Liver (tissue), 9 donors: ENCODE results near the gene FHDC1. TPM values are rescaled to one million over a fixed set of nuclear protein-coding genes. Genes with fewer than 3 reads are reported as not detected.

Source experiments
- DNase-seq: peaks from one replicate; pipeline ENCODE4 v3.0.0-alpha.2; 2017; ENCODE audit warnings: low spot score
- H3K27ac ChIP-seq, 2 donors: one replicate each; pipeline ENCODE4 v1.7.0; 2013; ENCODE audit warnings: inconsistent platforms in 2 of 2, low read length in 2 of 2, control low read depth in 1 of 2, low read depth in 1 of 2, mild to moderate bottlenecking in 1 of 2
- H3K27me3 ChIP-seq, 4 donors: one replicate each; pipeline versions ENCODE4 v1.6.1 to v1.7.0; 2013; ENCODE audit warnings: low read length in 3 of 4, inconsistent platforms in 1 of 4, mild to moderate bottlenecking in 1 of 4, moderate library complexity in 1 of 4; ENCODE audit not compliant: control insufficient read depth in 4 of 4, insufficient read depth in 4 of 4
- H3K36me3 ChIP-seq, 4 donors: one replicate each; pipeline versions ENCODE4 v1.6.1 to v1.7.0; 2013; ENCODE audit warnings: low read length in 3 of 4, mild to moderate bottlenecking in 3 of 4, low read depth in 1 of 4, moderate library complexity in 1 of 4; ENCODE audit not compliant: control insufficient read depth in 4 of 4, insufficient read depth in 3 of 4
- H3K4me1 ChIP-seq, 4 donors: one replicate each; pipeline versions ENCODE4 v1.6.1 to v1.7.0; 2013; ENCODE audit warnings: low read length in 3 of 4, mild to moderate bottlenecking in 3 of 4, moderate library complexity in 1 of 4; ENCODE audit not compliant: control insufficient read depth in 4 of 4, insufficient read depth in 4 of 4
- H3K4me3 ChIP-seq, 3 donors: one replicate each; pipeline versions ENCODE4 v1.6.1 to v1.7.0; 2013; ENCODE audit warnings: low read length in 3 of 3, control low read depth in 1 of 3, low read depth in 1 of 3, mild to moderate bottlenecking in 1 of 3
- H3K9ac ChIP-seq, 2 donors: one replicate each; pipeline ENCODE4 v1.7.0; 2013; ENCODE audit warnings: low read length in 2 of 2, mild to moderate bottlenecking in 2 of 2, moderate library complexity in 2 of 2, control low read depth in 1 of 2, low read depth in 1 of 2
- H3K9me3 ChIP-seq, 4 donors: one replicate each; pipeline versions ENCODE4 v1.6.1 to v1.7.0; 2013; ENCODE audit warnings: low read length in 3 of 4; ENCODE audit not compliant: control insufficient read depth in 4 of 4
- EGR1 ChIP-seq, 2 donors: IDR thresholded peaks; 2 replicates each; pipeline ENCODE4 v1.6.1; 2016 to 2018; ENCODE audit warnings: antibody characterized with exemption in 2 of 2, low read depth in 2 of 2
- FOXA1 ChIP-seq: IDR thresholded peaks from 2 replicates; pipeline ENCODE4 v1.6.1; 2016; ENCODE audit warnings: antibody characterized with exemption
- FOXA2 ChIP-seq: IDR thresholded peaks from 2 replicates; pipeline ENCODE4 v1.6.1; 2016; ENCODE audit warnings: antibody characterized with exemption
- GABPA ChIP-seq, 2 donors: IDR thresholded peaks in 1 of 2; conservative IDR thresholded peaks in 1 of 2; 2 replicates each; pipeline ENCODE4 v1.6.1; 2016; ENCODE audit warnings: antibody characterized with exemption in 2 of 2, mild to moderate bottlenecking in 1 of 2, moderate library complexity in 1 of 2
- HNF4A ChIP-seq, 2 donors: conservative IDR thresholded peaks; 2 replicates each; pipeline ENCODE4 v1.6.1; 2016; ENCODE audit warnings: antibody characterized with exemption in 2 of 2, mild to moderate bottlenecking in 2 of 2
- HNF4G ChIP-seq: IDR thresholded peaks from 2 replicates; pipeline ENCODE4 v1.6.1; 2016; ENCODE audit warnings: antibody characterized with exemption
- JUND ChIP-seq, 2 donors: IDR thresholded peaks; 2 replicates each; pipeline ENCODE4 v1.6.1; 2016; ENCODE audit warnings: antibody characterized with exemption in 2 of 2
- NR2F2 ChIP-seq: IDR thresholded peaks from 2 replicates; pipeline ENCODE4 v1.6.1; 2016; ENCODE audit warnings: antibody characterized with exemption
- RAD21 ChIP-seq, 2 donors: IDR thresholded peaks; 2 replicates each; pipeline ENCODE4 v1.6.1; 2016; ENCODE audit warnings: antibody characterized with exemption in 2 of 2, mild to moderate bottlenecking in 2 of 2
- REST ChIP-seq: IDR thresholded peaks from 2 replicates; pipeline ENCODE4 v1.6.1; 2016; ENCODE audit warnings: antibody characterized with exemption, mild to moderate bottlenecking
- RXRA ChIP-seq, 2 donors: IDR thresholded peaks; 2 replicates each; pipeline ENCODE4 v1.6.1; 2017 to 2018; ENCODE audit warnings: antibody characterized with exemption in 2 of 2, mild to moderate bottlenecking in 1 of 2
- SP1 ChIP-seq: IDR thresholded peaks from 2 replicates; pipeline ENCODE4 v1.6.1; 2018; ENCODE audit warnings: antibody characterized with exemption, mild to moderate bottlenecking
- TAF1 ChIP-seq: conservative IDR thresholded peaks from 2 replicates; pipeline ENCODE4 v1.6.1; 2016; ENCODE audit warnings: antibody characterized with exemption, mild to moderate bottlenecking
- YY1 ChIP-seq: IDR thresholded peaks from 2 replicates; pipeline ENCODE4 v1.6.1; 2016; ENCODE audit warnings: antibody characterized with exemption, mild to moderate bottlenecking
- WGBS: extraction: QIAGEN DNeasy Blood & Tissue Kit; methylation state at CpG from one replicate; pipeline ENCODE4 v1.1.7; 2013; 5-methylcytosine and 5-hydroxymethylcytosine counted together
- polyA plus RNA-seq, 2 donors: library from polyadenylated mRNA; stranded (reverse) in 1 of 2; unstranded in 1 of 2; fragments of 200-250 nt in 1 of 2; fragments of >200 nt in 1 of 2; fragmentation: Nextera tagmentation in 1 of 2; extraction: Ambion mirVana in 1 of 2; gene quantifications; one replicate each; pipeline versions ENCODE4 v1.2.1 to v1.2.3, GENCODE V29; 2013 to 2015
- total RNA-seq, 2 donors: library from RNA; depleted of rRNA; stranded (reverse); fragments of >200 nt; gene quantifications; one replicate each; pipeline ENCODE4 v1.2.3, GENCODE V29; 2014
- TF ChIP-seq, protein P1 (sequence below): IDR thresholded peaks from 2 replicates; pipeline ENCODE4 v1.6.1; 2016; ENCODE audit warnings: antibody characterized with exemption
- TF ChIP-seq, protein P2 (sequence below): IDR thresholded peaks from 2 replicates; pipeline ENCODE4 v1.6.1; 2016; ENCODE audit warnings: antibody characterized with exemption
- TF ChIP-seq, protein P3 (sequence below): fragments of 150-350 bp; IDR thresholded peaks from 2 replicates; pipeline ENCODE4 v1.5.1; 2017; ENCODE audit warnings: improper control_type of control experiment, low read depth, low read length; ENCODE audit not compliant: missing input control
- donor health status: healthy.
- donor health status: healthy.
- donor health status: healthy.
- donor health status: healthy.
- donor health status: healthy.

FHDC1 gene
- total and polyA plus RNA-seq, 4 donors: 0.06 to 33.0 (median 0.11) TPM

GRCh38 chr4:152959080-152959479 lies 23.0 kb downstream of the FHDC1 start (continued):
- TF ChIP-seq SP1: no peak
- no peak for TF ChIP-seq HNF4A (conservative IDR thresholded peaks at IDR 0.05)
- no peak for TF ChIP-seq TAF1
- TF ChIP-seq, protein P1, sequence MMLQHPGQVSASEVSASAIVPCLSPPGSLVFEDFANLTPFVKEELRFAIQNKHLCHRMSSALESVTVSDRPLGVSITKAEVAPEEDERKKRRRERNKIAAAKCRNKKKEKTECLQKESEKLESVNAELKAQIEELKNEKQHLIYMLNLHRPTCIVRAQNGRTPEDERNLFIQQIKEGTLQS: no peak

DNA sequence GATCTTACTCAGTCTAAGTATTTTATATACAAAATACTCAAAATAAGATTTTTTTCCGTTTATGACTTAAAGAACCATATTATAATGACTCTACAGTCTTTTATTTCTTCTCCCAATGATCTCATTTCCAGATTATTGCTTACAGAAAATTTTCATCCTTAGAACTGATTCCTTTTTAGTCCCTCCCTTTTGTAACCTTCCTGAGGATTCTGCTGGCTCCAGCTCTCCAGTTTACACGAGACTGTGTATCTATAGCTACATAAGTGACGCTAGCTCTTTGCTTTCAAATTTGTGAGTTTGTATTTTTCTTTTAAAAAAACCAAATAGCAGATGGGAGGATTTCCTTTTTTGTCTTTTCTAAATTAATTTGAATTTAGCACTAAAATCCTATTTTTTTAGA lies 24.0 kb downstream of the FHDC1 start:
- H3K27ac ChIP-seq: no peak overlapping the region
- no peak for DNase-seq
- H3K36me3 ChIP-seq: no peaks in the 10 kb centered on the region
- H3K9ac ChIP-seq: no peak overlapping the region
- H3K9me3 ChIP-seq: no peaks in the 10 kb centered on the region
- peaks cover 0 to 11% (median 9%) of the 10 kb centered on the region in 4 donors for H3K4me1 ChIP-seq
- H3K27me3 ChIP-seq: no peaks in the 10 kb centered on the region
- TF ChIP-seq, protein P1: no peak
- TF ChIP-seq RAD21 (IDR thresholded peaks at IDR 0.05): no peak
- no peak for TF ChIP-seq FOXA1
- TF ChIP-seq, protein P2, sequence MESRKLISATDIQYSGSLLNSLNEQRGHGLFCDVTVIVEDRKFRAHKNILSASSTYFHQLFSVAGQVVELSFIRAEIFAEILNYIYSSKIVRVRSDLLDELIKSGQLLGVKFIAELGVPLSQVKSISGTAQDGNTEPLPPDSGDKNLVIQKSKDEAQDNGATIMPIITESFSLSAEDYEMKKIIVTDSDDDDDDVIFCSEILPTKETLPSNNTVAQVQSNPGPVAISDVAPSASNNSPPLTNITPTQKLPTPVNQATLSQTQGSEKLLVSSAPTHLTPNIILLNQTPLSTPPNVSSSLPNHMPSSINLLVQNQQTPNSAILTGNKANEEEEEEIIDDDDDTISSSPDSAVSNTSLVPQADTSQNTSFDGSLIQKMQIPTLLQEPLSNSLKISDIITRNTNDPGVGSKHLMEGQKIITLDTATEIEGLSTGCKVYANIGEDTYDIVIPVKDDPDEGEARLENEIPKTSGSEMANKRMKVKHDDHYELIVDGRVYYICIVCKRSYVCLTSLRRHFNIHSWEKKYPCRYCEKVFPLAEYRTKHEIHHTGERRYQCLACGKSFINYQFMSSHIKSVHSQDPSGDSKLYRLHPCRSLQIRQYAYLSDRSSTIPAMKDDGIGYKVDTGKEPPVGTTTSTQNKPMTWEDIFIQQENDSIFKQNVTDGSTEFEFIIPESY: no peak
- TF ChIP-seq GABPA (IDR thresholded peaks at IDR 0.05 in 1 of 2, conservative IDR thresholded peaks at IDR 0.05 in 1 of 2): no peak
- TF ChIP-seq TAF1: no peak
- TF ChIP-seq EGR1 (IDR thresholded peaks at IDR 0.05; ENCODE audit: low read depth in 2 of 2): no peak
- 96% methylated on average over 3 of the region's 3 CpGs for WGBS
- no peak overlapping the region for H3K4me3 ChIP-seq

DNA sequence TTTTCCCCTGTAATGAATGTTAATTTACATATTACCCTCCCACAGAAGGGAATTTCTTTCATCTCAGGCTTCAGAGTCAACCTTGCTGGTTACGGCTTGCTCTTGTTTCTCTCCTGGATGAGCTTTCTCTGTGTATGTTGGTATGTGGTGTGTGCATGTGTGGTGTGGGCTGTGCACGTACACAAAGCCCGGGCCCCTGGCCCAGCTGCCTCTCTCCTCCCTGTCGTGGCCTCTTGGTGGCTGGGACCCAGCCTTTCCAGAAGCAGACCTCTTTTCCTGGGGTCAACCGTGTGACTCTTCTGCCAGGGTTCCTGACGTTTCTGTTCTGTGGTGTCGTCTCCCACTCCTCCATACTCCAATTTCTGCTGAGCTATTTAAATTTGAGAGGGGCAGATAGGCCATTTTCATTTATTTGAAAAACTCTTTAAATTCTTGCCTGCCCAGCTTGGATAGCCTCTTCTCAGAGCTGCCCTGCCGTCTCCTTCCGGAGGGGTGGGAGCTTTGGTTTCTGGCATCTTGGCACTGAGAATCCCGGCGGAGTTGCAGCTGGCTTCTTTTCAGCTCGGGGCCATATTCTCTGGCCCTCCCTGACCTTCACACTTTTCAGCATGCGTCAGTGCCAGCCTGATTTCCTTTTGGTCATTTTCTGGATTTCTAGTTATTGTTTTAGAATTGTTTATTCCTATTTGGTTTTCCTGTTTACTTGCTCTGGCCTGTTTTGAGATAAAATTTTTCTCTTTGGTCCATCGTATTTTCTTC lies 25.1 kb downstream of the FHDC1 start:
- H3K9ac ChIP-seq: no peak overlapping the region
- no peaks in the 10 kb centered on the region for H3K27me3 ChIP-seq
- 83% methylated on average over 14 of the region's 14 CpGs for WGBS
- H3K4me3 ChIP-seq: no peak overlapping the region
- no peaks in the 10 kb centered on the region for H3K36me3 ChIP-seq
- DNase-seq: no peak
- peaks cover 0 to 11% (median 9%) of the 10 kb centered on the region in 4 donors for H3K4me1 ChIP-seq
- no peak overlapping the region for H3K27ac ChIP-seq
- TF ChIP-seq NR2F2 (peak; percentile 70), FOXA1 (no peak)
- no peaks in the 10 kb centered on the region for H3K9me3 ChIP-seq

GRCh38 chr4:152961773-152962115 lies 25.6 kb downstream of the FHDC1 start:
- H3K4me1 ChIP-seq: peaks cover 0 to 11% (median 9%) of the 10 kb centered on the region in 4 donors
- H3K9me3 ChIP-seq: no peaks in the 10 kb centered on the region
- 60% methylated on average over 1 of the region's 1 CpG for WGBS
- H3K4me3 ChIP-seq: no peak overlapping the region
- TF ChIP-seq YY1: no peak
- TF ChIP-seq JUND (IDR thresholded peaks at IDR 0.05): no peak
- no peak for TF ChIP-seq RAD21 (IDR thresholded peaks at IDR 0.05)
- TF ChIP-seq RXRA (IDR thresholded peaks at IDR 0.05): no peak
- no peak for TF ChIP-seq GABPA (IDR thresholded peaks at IDR 0.05 in 1 of 2, conservative IDR thresholded peaks at IDR 0.05 in 1 of 2)
- TF ChIP-seq EGR1 (IDR thresholded peaks at IDR 0.05; ENCODE audit: low read depth in 2 of 2): no peak
- no peak for TF ChIP-seq HNF4A (conservative IDR thresholded peaks at IDR 0.05)
- TF ChIP-seq FOXA2: no peak
- no peak for TF ChIP-seq FOXA1
- TF ChIP-seq REST: no peak
- no peak for TF ChIP-seq TAF1
- TF ChIP-seq SP1: no peak
- TF ChIP-seq, protein P3, sequence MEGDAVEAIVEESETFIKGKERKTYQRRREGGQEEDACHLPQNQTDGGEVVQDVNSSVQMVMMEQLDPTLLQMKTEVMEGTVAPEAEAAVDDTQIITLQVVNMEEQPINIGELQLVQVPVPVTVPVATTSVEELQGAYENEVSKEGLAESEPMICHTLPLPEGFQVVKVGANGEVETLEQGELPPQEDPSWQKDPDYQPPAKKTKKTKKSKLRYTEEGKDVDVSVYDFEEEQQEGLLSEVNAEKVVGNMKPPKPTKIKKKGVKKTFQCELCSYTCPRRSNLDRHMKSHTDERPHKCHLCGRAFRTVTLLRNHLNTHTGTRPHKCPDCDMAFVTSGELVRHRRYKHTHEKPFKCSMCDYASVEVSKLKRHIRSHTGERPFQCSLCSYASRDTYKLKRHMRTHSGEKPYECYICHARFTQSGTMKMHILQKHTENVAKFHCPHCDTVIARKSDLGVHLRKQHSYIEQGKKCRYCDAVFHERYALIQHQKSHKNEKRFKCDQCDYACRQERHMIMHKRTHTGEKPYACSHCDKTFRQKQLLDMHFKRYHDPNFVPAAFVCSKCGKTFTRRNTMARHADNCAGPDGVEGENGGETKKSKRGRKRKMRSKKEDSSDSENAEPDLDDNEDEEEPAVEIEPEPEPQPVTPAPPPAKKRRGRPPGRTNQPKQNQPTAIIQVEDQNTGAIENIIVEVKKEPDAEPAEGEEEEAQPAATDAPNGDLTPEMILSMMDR: no peak
- no peak for TF ChIP-seq HNF4G
- TF ChIP-seq, protein P1: no peak
- H3K27me3 ChIP-seq: no peaks in the 10 kb centered on the region
- DNase-seq: no peak
- no peaks in the 10 kb centered on the region for H3K36me3 ChIP-seq
- H3K27ac ChIP-seq: no peak overlapping the region
- H3K9ac ChIP-seq: no peak overlapping the region
